NCI-H1930 (cell line): ENCODE measurements around the gene CTNNBIP1.
"Not testable (repeated sequence)": the region's sequence is repeated elsewhere in the genome, so short reads cannot be mapped to it uniquely, and the experiment has no call there.

Experiments used
- DNase-seq, 2 experiments: peaks; one replicate each; lab custom pipeline; 2025; lab: John Stamatoyannopoulos, UW

Gene CTNNBIP1

GRCh38 chr1:9827558-9828185 lies 82.4 kb downstream of the CTNNBIP1 start:
- DNase-seq = no peak

GRCh38 chr1:9826616-9827015 lies 83.5 kb downstream of the CTNNBIP1 start:
- DNase-seq = no peak

- no peak for DNase-seq
These were observed 84.0 kb downstream of the CTNNBIP1 start for GRCh38 chr1:9826087-9826486.

GRCh38 chr1:9825093-9826074 lies 84.7 kb downstream of the CTNNBIP1 start:
- peak in 1 of 2 experiments; percentile 30 for DNase-seq

- DNase-seq = no peak
These were observed 85.4 kb downstream of the CTNNBIP1 start for GRCh38 chr1:9824702-9825089.

- peak; percentile 77 to 87 for DNase-seq
These were observed 85.9 kb downstream of the CTNNBIP1 start, which contains the start of gene CLSTN1 for GRCh38 chr1:9823943-9824701. Gene CLSTN1, minus strand, starts transcription at chr1:9823965. Its CDS starts 232 bp downstream, at chr1:9823733.

- DNase-seq = no peak
These were observed 86.5 kb downstream of the CTNNBIP1 start for GRCh38 chr1:9823693-9823942.

GRCh38 chr1:9822897-9823692 lies 87.0 kb downstream of the CTNNBIP1 start:
- no peak for DNase-seq

GRCh38 chr1:9822490-9822889 lies 87.6 kb downstream of the CTNNBIP1 start:
- no peak for DNase-seq

GRCh38 chr1:9821710-9822109 lies 88.4 kb downstream of the CTNNBIP1 start:
- no peak for DNase-seq

- no peak for DNase-seq
These were observed 89.5 kb downstream of the CTNNBIP1 start for GRCh38 chr1:9820521-9820920.

- no peak for DNase-seq
These were observed 92.3 kb downstream of the CTNNBIP1 start for GRCh38 chr1:9817734-9818133.

GRCh38 chr1:9816199-9816598 lies 93.9 kb downstream of the CTNNBIP1 start:
- no peak for DNase-seq

GRCh38 chr1:9815150-9815549 lies 94.9 kb downstream of the CTNNBIP1 start:
- no peak for DNase-seq

GRCh38 chr1:9814619-9815018 lies 95.5 kb downstream of the CTNNBIP1 start:
- no peak for DNase-seq

GRCh38 chr1:9811239-9811966 lies 98.7 kb downstream of the CTNNBIP1 start:
- DNase-seq = no peak

GRCh38 chr1:9809100-9809510 lies 101.0 kb downstream of the CTNNBIP1 start:
- no peak for DNase-seq

- DNase-seq = no peak
These were observed 101.6 kb downstream of the CTNNBIP1 start for GRCh38 chr1:9808459-9808858.

- DNase-seq = no peak
These were observed 102.5 kb downstream of the CTNNBIP1 start for GRCh38 chr1:9807541-9807940.

- not testable (repeated sequence) for DNase-seq
These were observed 104.1 kb downstream of the CTNNBIP1 start for GRCh38 chr1:9805972-9806371.

GRCh38 chr1:9805006-9805508 lies 105.0 kb downstream of the CTNNBIP1 start:
- no peak for DNase-seq
